ENCODE data around the gene KRT36.

DNA sequence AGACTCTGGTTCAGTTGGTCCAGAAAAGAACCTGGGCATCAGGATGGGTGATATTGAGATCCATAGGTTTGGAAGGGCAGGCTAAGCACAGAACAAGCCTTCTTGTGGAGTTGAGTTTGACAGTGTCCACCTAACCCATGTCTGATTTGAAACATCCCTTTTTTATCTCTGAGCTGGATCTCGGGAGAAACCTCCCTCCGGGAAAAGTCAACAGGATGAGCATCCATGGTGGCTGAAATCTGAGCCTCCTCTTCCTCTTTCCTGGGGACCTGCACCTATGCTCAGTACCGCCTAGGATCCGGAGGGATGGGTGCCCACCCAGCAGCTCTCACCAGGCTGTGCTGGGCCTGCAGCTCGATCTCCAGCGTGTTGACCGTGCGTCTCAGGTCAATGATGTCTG lies 26.0 kb downstream of the KRT36 start:
- TF ChIP-seq CTCF (conservative IDR thresholded peaks at IDR 0.05; ENCODE audit: low read depth in 2 of 2) (no peak), CREB1 (CRISPR knock-in tag; IDR thresholded peaks at IDR 0.05; ENCODE audit: low read depth) (no peak), EZH2 (IDR thresholded peaks at IDR 0.05; ENCODE audit: low read depth, unreplicated experiment) (no peak), POLR2AphosphoS5 (IDR thresholded peaks at IDR 0.05; ENCODE audit: low read depth) (no peak), NANOG (IDR thresholded peaks at IDR 0.05; ENCODE audit: borderline replicate concordance) (no peak), REST (IDR thresholded peaks at IDR 0.05; ENCODE audit: unreplicated experiment) (no peak), EZH2phosphoT487 (IDR thresholded peaks at IDR 0.05; ENCODE audit: unreplicated experiment) (no peak), ZNF114 (CRISPR knock-in tag; IDR thresholded peaks at IDR 0.05) (no peak)
